ENCODE measurements around the gene AP2B1. TPM values are rescaled to one million over a fixed set of nuclear protein-coding genes. Genes with fewer than 3 reads are reported as not detected.

AP2B1 gene
- total and polyA plus RNA-seq, 4 donors: 8.7 to 55.6 (median 22.3) TPM

GRCh38 chr17:35766489-35766877 lies 179.4 kb downstream of the AP2B1 start:
- no peak for TF ChIP-seq FOXA1 (IDR thresholded peaks at IDR 0.05)
- TF ChIP-seq TAF1 (conservative IDR thresholded peaks at IDR 0.05): no peak
- TF ChIP-seq HNF4G (IDR thresholded peaks at IDR 0.05): no peak
- TF ChIP-seq CTCF (IDR thresholded peaks at IDR 0.05; ENCODE audit: low read depth, low read length, missing input control): no peak
- no peak for TF ChIP-seq YY1 (IDR thresholded peaks at IDR 0.05)
- no peak for TF ChIP-seq GABPA (IDR thresholded peaks at IDR 0.05 in 1 of 2, conservative IDR thresholded peaks at IDR 0.05 in 1 of 2)
- no peak for TF ChIP-seq MAX (IDR thresholded peaks at IDR 0.05)
- TF ChIP-seq RAD21 (IDR thresholded peaks at IDR 0.05): no peak
- TF ChIP-seq REST (IDR thresholded peaks at IDR 0.05): no peak
- TF ChIP-seq NR2F2 (IDR thresholded peaks at IDR 0.05): no peak
- no peak for TF ChIP-seq SP1 (IDR thresholded peaks at IDR 0.05)
- no peak for TF ChIP-seq RXRA (IDR thresholded peaks at IDR 0.05)
- H3K36me3 ChIP-seq (ENCODE audit: control insufficient read depth in 4 of 4, insufficient read depth in 3 of 4, low read depth in 1 of 4, low read length in 3 of 4): no peaks in the 10 kb centered on the region
- DNase-seq (ENCODE audit: low spot score): no peak
- H3K27me3 ChIP-seq (ENCODE audit: control insufficient read depth in 4 of 4, insufficient read depth in 4 of 4, low read length in 3 of 4): no peaks in the 10 kb centered on the region
- no peak overlapping the region for H3K4me3 ChIP-seq (ENCODE audit: low read depth in 1 of 3, low read length in 3 of 3)
- no peak overlapping the region for H3K27ac ChIP-seq (ENCODE audit: low read depth in 1 of 2, low read length in 2 of 2)
- no peak overlapping the region for H3K9ac ChIP-seq (ENCODE audit: low read depth in 1 of 2, low read length in 2 of 2)
- H3K9me3 ChIP-seq (ENCODE audit: control insufficient read depth in 4 of 4, low read length in 3 of 4): no peaks in the 10 kb centered on the region
- H3K4me1 ChIP-seq (ENCODE audit: control insufficient read depth in 4 of 4, insufficient read depth in 4 of 4, low read length in 3 of 4): peaks cover 2 to 12% (median 6%) of the 10 kb centered on the region in 4 donors
- WGBS: 87% methylated on average over 24 of the region's 24 CpGs

- 36% methylated on average over 7 of the region's 7 CpGs for WGBS
- Histone ChIP-seq H3K27ac (ENCODE audit: low read depth in 1 of 2, low read length in 2 of 2) (no peak overlapping the region), H3K9me3 (ENCODE audit: control insufficient read depth in 4 of 4, low read length in 3 of 4) (no peaks in the 10 kb centered on the region), H3K36me3 (ENCODE audit: control insufficient read depth in 4 of 4, insufficient read depth in 3 of 4, low read depth in 1 of 4, low read length in 3 of 4) (no peaks in the 10 kb centered on the region), H3K4me3 (ENCODE audit: low read depth in 1 of 3, low read length in 3 of 3) (no peak overlapping the region), H3K27me3 (ENCODE audit: control insufficient read depth in 4 of 4, insufficient read depth in 4 of 4, low read length in 3 of 4) (no peaks in the 10 kb centered on the region), H3K4me1 (ENCODE audit: control insufficient read depth in 4 of 4, insufficient read depth in 4 of 4, low read length in 3 of 4) (peaks cover 2 to 12% (median 6%) of the 10 kb centered on the region in 4 donors), H3K9ac (ENCODE audit: low read depth in 1 of 2, low read length in 2 of 2) (no peak overlapping the region)
- DNase-seq (ENCODE audit: low spot score): no peak
- TF ChIP-seq EGR1 (IDR thresholded peaks at IDR 0.05; ENCODE audit: low read depth in 2 of 2): no peak
- TF ChIP-seq RAD21 (IDR thresholded peaks at IDR 0.05): peak; percentile 84 to 88
- no peak for TF ChIP-seq HNF4A (conservative IDR thresholded peaks at IDR 0.05)
- peak; percentile 62 for TF ChIP-seq CTCF (IDR thresholded peaks at IDR 0.05; ENCODE audit: low read depth, low read length, missing input control)
Measured at GRCh38 chr17:35766903-35767510, 179.9 kb downstream of the AP2B1 start.

All from liver (tissue), 9 donors.